GM12873 (cell line): ENCODE measurements around the gene ABCC8.
A peak's percentile ranks its signal among the peaks of the same experiment; 100 is the strongest.

Source experiments
- CTCF ChIP-seq: IDR thresholded peaks from 2 replicates; pipeline ENCODE4 v1.5.1; 2012; ENCODE audit warnings: low read depth, mild to moderate bottlenecking, moderate library complexity, low read length, control low read depth; ENCODE audit not compliant: insufficient read depth; ENCODE audit errors: missing control alignments

ABCC8 gene

GRCh38 chr11:17389957-17390649 is 86.5 kb downstream of the ABCC8 start:
- no peak for TF ChIP-seq CTCF

- peak; percentile 58 for TF ChIP-seq CTCF
These were observed 87.3 kb downstream of the ABCC8 start for GRCh38 chr11:17389211-17389956.

- TF ChIP-seq CTCF = no peak
These were observed 87.9 kb downstream of the ABCC8 start, which contains the start of gene KCNJ11 for GRCh38 chr11:17388609-17389210. Gene KCNJ11, minus strand, starts transcription at chr11:17388659. Its CDS starts 568 bp downstream, at chr11:17388091.

- no peak for TF ChIP-seq CTCF
These were observed 88.8 kb downstream of the ABCC8 start for GRCh38 chr11:17387811-17388210.

- no peak for TF ChIP-seq CTCF
These were observed 89.4 kb downstream of the ABCC8 start for GRCh38 chr11:17387254-17387653.

- TF ChIP-seq CTCF = peak; percentile 89
These were observed 90.1 kb downstream of the ABCC8 start for GRCh38 chr11:17386331-17387084.
